DOHH2 (cell line): ENCODE data around the gene SMIM12.

ENCODE experiments used
- CTCF ChIP-seq: fragments of 200-600 bp; sonication (generic); IDR thresholded peaks from one replicate; pipeline ENCODE4 v1.5.1; 2014; ENCODE audit warnings: antibody characterized with exemption, mild to moderate bottlenecking, low read depth, low read length; ENCODE audit not compliant: poor library complexity, severe bottlenecking
- EZH2phosphoT487 ChIP-seq: fragments of 200-600 bp; sonication (generic); IDR thresholded peaks from 2 replicates; pipeline ENCODE4 v1.6.1; 2017; ENCODE audit warnings: borderline replicate concordance, mild to moderate bottlenecking, antibody characterized with exemption, low read length, moderate library complexity, mixed read lengths

GRCh38 chr1:34906756-34907155 is 47.2 kb upstream of the SMIM12 start:
- TF ChIP-seq CTCF: no peak
- no peak for TF ChIP-seq EZH2phosphoT487
